HepG2 (cell line): Measurements from ENCODE around the gene ALOX5. TPM values are rescaled to one million over a fixed set of nuclear protein-coding genes. Genes with fewer than 3 reads are reported as not detected.

Experiments used
- ATAC-seq: fragments of 200-7000 bp; cut with Tn5 transposase; 3 replicates; pipeline ENCODE4 v1.9.1; 2020; ENCODE audit warnings: mild to moderate bottlenecking, moderate library complexity
- BruUV-seq: library from RNA; stranded (reverse); fragments of 400-500 nt; replicated peaks from 2 replicates; lab custom pipeline; 2021; lab: Mats Ljungman, UMichigan
- CTCF ChIA-PET: fragments of 300-600 bp; formaldehyde crosslinking; extraction: SDS; loops from one replicate; lab custom pipeline; 2021; ENCODE audit warnings: low total read pairs, inconsistent platforms, low intra/inter-chr PET ratio; lab: Yijun Ruan, JAX
- POLR2A ChIA-PET: fragments of 350-600 bp; sonication (Branson Sonifier 250); formaldehyde crosslinking; loops from one replicate; lab custom pipeline; 2020; ENCODE audit warnings: antibody characterized with exemption, inconsistent platforms; lab: Yijun Ruan, JAX
- DNase-seq: peaks from one replicate; pipeline ENCODE4 v3.0.0-alpha.2; 2015; ENCODE audit warnings: low spot score
- FAIRE-seq: peaks from 3 replicates; lab custom pipeline; 2011; peaks lifted over from hg19 to GRCh38; lab: Jason Lieb, UNC
- H2AFZ ChIP-seq: one replicate; pipeline ENCODE4 v1.6.1; 2011; ENCODE audit warnings: low read length, inconsistent platforms
- H3K27ac ChIP-seq: fragments of 300-600 bp; 3 replicates; pipeline ENCODE4 v1.8.0; 2011; ENCODE audit warnings: mixed run types, mild to moderate bottlenecking, mixed read lengths, low read length, inconsistent platforms; ENCODE audit not compliant: insufficient read depth; ENCODE audit errors: extremely low read length
- H3K27me3 ChIP-seq, 2 experiments: fragments of 200-600 bp in 1 of 2; 2 replicates in 1 of 2; 3 replicates in 1 of 2; pipeline versions ENCODE4 v1.6.0 to v1.8.0; 2011; ENCODE audit warnings: low read length in 2 of 2, mild to moderate bottlenecking in 2 of 2, moderate library complexity in 2 of 2, inconsistent platforms in 1 of 2; ENCODE audit not compliant: insufficient read depth in 2 of 2, control insufficient read depth in 1 of 2
- H3K36me3 ChIP-seq, 2 experiments: fragments of 200-600 bp in 1 of 2; replicated peaks in 1 of 2; 2 replicates in 1 of 2; 3 replicates in 1 of 2; pipeline versions ENCODE4 v1.5.1 to v1.8.0; 2011; ENCODE audit warnings: low read length in 2 of 2, inconsistent platforms in 1 of 2; ENCODE audit not compliant: insufficient read depth in 2 of 2, control insufficient read depth in 1 of 2
- H3K4me1 ChIP-seq: 2 replicates; pipeline ENCODE4 v1.5.1; 2012; ENCODE audit warnings: low read length, inconsistent platforms; ENCODE audit not compliant: insufficient read depth
- H3K4me2 ChIP-seq: 2 replicates; pipeline ENCODE4 v1.6.0; 2011; ENCODE audit warnings: low read depth, low read length, inconsistent platforms
- H3K4me3 ChIP-seq, 3 experiments: fragments of 200-600 bp in 1 of 3; sonication (generic), shearing (Covaris generic) in 1 of 3; replicated peaks in 1 of 3; 2 replicates each; pipeline ENCODE4 v1.5.1; 2011 to 2016; ENCODE audit warnings: low read length in 3 of 3, inconsistent platforms in 2 of 3, low read depth in 2 of 3, mild to moderate bottlenecking in 2 of 3, control low read depth in 1 of 3, mixed read lengths in 1 of 3; ENCODE audit not compliant: insufficient read depth in 1 of 3
- H3K79me2 ChIP-seq: one replicate; pipeline ENCODE4 v1.6.1; 2011; ENCODE audit warnings: low read length, inconsistent platforms; ENCODE audit not compliant: insufficient read depth
- H3K9ac ChIP-seq: 2 replicates; pipeline ENCODE4 v1.6.0; 2011; ENCODE audit warnings: mild to moderate bottlenecking, low read depth, low read length, inconsistent platforms; ENCODE audit not compliant: insufficient read depth
- H3K9me3 ChIP-seq: 2 replicates; pipeline ENCODE4 v1.5.1; 2012; ENCODE audit warnings: mild to moderate bottlenecking, low read length
- H4K20me1 ChIP-seq: 2 replicates; pipeline ENCODE4 v1.6.0; 2011; ENCODE audit warnings: inconsistent platforms, mild to moderate bottlenecking, low read length, moderate library complexity; ENCODE audit not compliant: insufficient read depth
- CBX2 ChIP-seq, 2 experiments: fragments of 200-600 bp in 1 of 2; sonication (generic); formaldehyde crosslinking in 1 of 2; IDR thresholded peaks; 2 replicates each; pipeline versions ENCODE4 v1.7.0 to v1.8.1; 2018 to 2022; ENCODE audit warnings: low read depth in 2 of 2, low read length in 1 of 2, mild to moderate bottlenecking in 1 of 2, missing genetic modification reagents in 1 of 2
- FIP1L1 ChIP-seq: fragments of 200-400 bp; formaldehyde crosslinking; IDR thresholded peaks from 2 replicates; pipeline ENCODE4 v1.6.1; 2018; ENCODE audit warnings: low read depth, mild to moderate bottlenecking, low read length, moderate library complexity, borderline replicate concordance; ENCODE audit not compliant: insufficient read depth
- MYC ChIP-seq: sonication (generic); formaldehyde crosslinking; IDR thresholded peaks from 2 replicates; pipeline ENCODE4 v1.9.0; 2021; ENCODE audit warnings: missing genetic modification reagents, borderline replicate concordance
- SNAPC2 ChIP-seq: sonication (generic); formaldehyde crosslinking; IDR thresholded peaks from 2 replicates; pipeline ENCODE4 v1.8.1; 2022; ENCODE audit warnings: mild to moderate bottlenecking, missing genetic modification reagents
- TSC22D2 ChIP-seq: sonication (generic); formaldehyde crosslinking; IDR thresholded peaks from 2 replicates; pipeline ENCODE4 v1.5.1; 2020; ENCODE audit warnings: missing genetic modification reagents, mild to moderate bottlenecking, borderline replicate concordance
- WIZ ChIP-seq: sonication (generic); formaldehyde crosslinking; IDR thresholded peaks from 2 replicates; pipeline ENCODE4 v1.5.1; 2020; ENCODE audit warnings: mild to moderate bottlenecking, missing genetic modification reagents
- ZNF276 ChIP-seq: sonication (generic); formaldehyde crosslinking; IDR thresholded peaks from 2 replicates; pipeline ENCODE4 v1.4.0; 2020; ENCODE audit warnings: mild to moderate bottlenecking, low read depth, missing genetic modification reagents
- ZNF317 ChIP-seq: sonication (generic); formaldehyde crosslinking; IDR thresholded peaks from 2 replicates; pipeline ENCODE4 v1.5.0; 2020; ENCODE audit warnings: mild to moderate bottlenecking, missing genetic modification reagents
- ZNF788 ChIP-seq: sonication (generic); formaldehyde crosslinking; IDR thresholded peaks from 2 replicates; pipeline ENCODE4 v1.5.0; 2020; ENCODE audit warnings: mild to moderate bottlenecking, missing genetic modification reagents, borderline replicate concordance
- ZSCAN20 ChIP-seq: sonication (generic); formaldehyde crosslinking; IDR thresholded peaks from 2 replicates; pipeline ENCODE4 v1.4.0; 2020; ENCODE audit warnings: missing genetic modification reagents, mild to moderate bottlenecking, borderline replicate concordance
- WGBS: methylation state at CpG from one replicate; pipeline ENCODE4 v1.1.6; 2017; ENCODE audit warnings: low lambda C conversion rate; 5-methylcytosine and 5-hydroxymethylcytosine counted together
- in situ Hi-C: cut with HindIII; loops from 2 replicates; pipeline ENCODE4 v1.10.0; 2017; ENCODE audit warnings: low pct_unique_long_range_greater_than_20kb; ENCODE audit not compliant: extremely low pct_ligation_motif_present
- intact Hi-C: fragments of 100-400 bp; cut with micrococcal nuclease; formaldehyde crosslinking; loops from one replicate; pipeline ENCODE4 v1.10.0; 2022; ENCODE audit not compliant: unreplicated experiment
- polyA plus RNA-seq, 8 experiments: library from polyadenylated mRNA; depleted of rRNA in 3 of 8; stranded (reverse) in 7 of 8; unstranded in 1 of 8; fragments of >200 nt; fragmentation: Illumina TruSeq in 4 of 8; extraction: Trizol in 4 of 8; gene quantifications; 2 replicates each; pipeline versions ENCODE4 v1.2.1 to v1.2.3, GENCODE V29; 2011 to 2016; ENCODE audit warnings: low read depth in 4 of 8, missing spikeins in 1 of 8, mixed read lengths in 1 of 8; ENCODE audit not compliant: insufficient read depth in 1 of 8
- total RNA-seq, 5 experiments: library from RNA; depleted of rRNA; stranded (reverse); fragments of >200 nt; fragmentation: Illumina TruSeq; extraction: Trizol; gene quantifications; 2 replicates each; pipeline ENCODE4 v1.2.3, GENCODE V29; 2016; ENCODE audit warnings: low read depth in 1 of 5
- TF ChIP-seq, protein P1 (sequence below): sonication (generic); formaldehyde crosslinking; IDR thresholded peaks from 2 replicates; pipeline ENCODE4 v1.8.0; 2022; ENCODE audit warnings: low read depth, missing genetic modification reagents

Gene ALOX5
- total and polyA plus RNA-seq, 2 of the 13 experiments (the other 11 are each of a cell fraction or from before 2014, with no cell fraction given): 0.04 TPM; not detected in 1

- CTCF ChIA-PET: no interaction called here
- no peak for ATAC-seq
- Histone ChIP-seq H3K4me1 (no peaks in the 10 kb centered on the region), H3K27ac (no peak overlapping the region), H3K9me3 (no peaks in the 10 kb centered on the region), H3K9ac (no peak overlapping the region), H3K27me3 (no peaks in the 10 kb centered on the region), H2AFZ (no peak overlapping the region), H3K4me2 (no peak overlapping the region), H4K20me1 (no peaks in the 10 kb centered on the region)
- DNase-seq: no peak
- WGBS: 87% methylated on average over 3 of the region's 3 CpGs
- in situ Hi-C loops: no loop called here
- intact Hi-C loops: no loop called here
- TF ChIP-seq CBX2 (IDR thresholded peaks at IDR 0.05; ENCODE audit: low read depth, low read length) (no peak), CBX2 (CRISPR knock-in tag; IDR thresholded peaks at IDR 0.05; ENCODE audit: low read depth) (no peak), ZNF276 (no peak), FIP1L1 (no peak)
- TF ChIP-seq, all 625 proteins: peak for 0
- BruUV-seq: no TSS peak
- peaks cover 1 to 11% of the 10 kb centered on the region in 2 experiments; a peak in 4 of 5 replicates for H3K36me3 ChIP-seq
- no peak overlapping the region for H3K4me3 ChIP-seq
- FAIRE-seq: no peak
- H3K79me2 ChIP-seq: no peaks in the 10 kb centered on the region
- POLR2A ChIA-PET: no interaction called here
Measured at GRCh38 chr10:45483002-45483401, 109.0 kb downstream of the ALOX5 start.

- ChIA-PET POLR2A (no interaction called here), CTCF (no interaction called here)
- H4K20me1 ChIP-seq: no peaks in the 10 kb centered on the region
- WGBS: 91% methylated on average over 1 of the region's 2 CpGs
- H3K36me3 ChIP-seq: peaks cover 4 to 11% of the 10 kb centered on the region in 2 experiments; a peak in 3 of 5 replicates
- H3K4me2 ChIP-seq: no peak overlapping the region
- intact Hi-C loops (no loop called here), in situ Hi-C loops (no loop called here)
- no peaks in the 10 kb centered on the region for H3K4me1 ChIP-seq
- H3K27me3 ChIP-seq: no peaks in the 10 kb centered on the region
- DNase-seq (no peak), FAIRE-seq (no peak), ATAC-seq (no peak)
- no peak overlapping the region for H3K9ac ChIP-seq
- no peaks in the 10 kb centered on the region for H3K79me2 ChIP-seq
- H2AFZ ChIP-seq: no peak overlapping the region
- BruUV-seq: no TSS peak
- no peak overlapping the region for H3K27ac ChIP-seq
- H3K4me3 ChIP-seq: no peak overlapping the region
- H3K9me3 ChIP-seq: no peaks in the 10 kb centered on the region
- TF ChIP-seq, protein P1, sequence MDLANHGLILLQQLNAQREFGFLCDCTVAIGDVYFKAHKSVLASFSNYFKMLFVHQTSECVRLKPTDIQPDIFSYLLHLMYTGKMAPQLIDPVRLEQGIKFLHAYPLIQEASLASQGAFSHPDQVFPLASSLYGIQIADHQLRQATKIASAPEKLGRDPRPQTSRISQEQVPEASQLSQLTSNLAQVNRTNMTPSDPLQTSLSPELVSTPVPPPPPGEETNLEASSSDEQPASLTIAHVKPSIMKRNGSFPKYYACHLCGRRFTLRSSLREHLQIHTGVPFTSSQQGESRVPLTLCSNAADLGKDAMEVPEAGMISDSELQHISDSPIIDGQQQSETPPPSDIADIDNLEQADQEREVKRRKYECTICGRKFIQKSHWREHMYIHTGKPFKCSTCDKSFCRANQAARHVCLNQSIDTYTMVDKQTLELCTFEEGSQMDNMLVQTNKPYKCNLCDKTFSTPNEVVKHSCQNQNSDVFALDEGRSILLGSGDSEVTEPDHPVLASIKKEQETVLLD (CRISPR knock-in tag): no peak
- no peak for TF ChIP-seq TSC22D2 (CRISPR knock-in tag)
- no peak for TF ChIP-seq ZSCAN20
- TF ChIP-seq ZNF317 (CRISPR knock-in tag): no peak
- no peak for TF ChIP-seq MYC (CRISPR knock-in tag)
- no peak for TF ChIP-seq WIZ (CRISPR knock-in tag)
- no peak for TF ChIP-seq ZNF788 (CRISPR knock-in tag)
- TF ChIP-seq SNAPC2 (CRISPR knock-in tag): no peak
Measured at GRCh38 chr10:45487735-45488134, 113.7 kb downstream of the ALOX5 start.
